PC-9 (cell line): Measurements from ENCODE around the gene PPP1R3C. TPM values are rescaled to one million over a fixed set of nuclear protein-coding genes. Genes with fewer than 3 reads are reported as not detected.

Experiments
- BruUV-seq: library from RNA; stranded (reverse); fragments of 400-500 nt; replicated peaks from 2 replicates; lab custom pipeline; 2021; lab: Mats Ljungman, UMichigan
- CTCF ChIA-PET: fragments of 300-600 bp; sonication (Branson Sonifier 250); formaldehyde crosslinking; loops from one replicate; lab custom pipeline; 2022; ENCODE audit warnings: antibody characterized with exemption; lab: Charles Lee
- POLR2A ChIA-PET: fragments of 300-600 bp; sonication (Branson Sonifier 250); formaldehyde crosslinking; loops from one replicate; lab custom pipeline; 2022; ENCODE audit warnings: antibody characterized with exemption; ENCODE audit not compliant: unreplicated experiment; lab: Charles Lee
- DNase-seq, 2 experiments: peaks; one replicate each; pipeline versions ENCODE4 v3.0.0 to v3.0.0-alpha.2; 2015 to 2022; ENCODE audit warnings: mixed read lengths in 1 of 2
- H2AFZ ChIP-seq: fragments of 200-600 bp; sonication (generic); 2 replicates; pipeline ENCODE4 v1.8.1; 2017; ENCODE audit warnings: antibody characterized with exemption
- H3F3A ChIP-seq: fragments of 200-600 bp; sonication (generic); 2 replicates; pipeline ENCODE4 v1.8.1; 2017; ENCODE audit warnings: antibody characterized with exemption, mild to moderate bottlenecking, low read depth; ENCODE audit not compliant: insufficient read depth
- H3K27ac ChIP-seq: fragments of 200-600 bp; sonication (generic); 2 replicates; pipeline ENCODE4 v1.6.1; 2016; ENCODE audit warnings: mixed run types
- H3K27me3 ChIP-seq: fragments of 200-600 bp; sonication (generic); 2 replicates; pipeline ENCODE4 v1.6.1; 2016; ENCODE audit warnings: low read depth, mixed run types; ENCODE audit not compliant: insufficient read depth
- H3K36me3 ChIP-seq: fragments of 200-600 bp; sonication (generic); 2 replicates; pipeline ENCODE4 v1.6.1; 2016; ENCODE audit warnings: low read depth, mixed run types
- H3K4me1 ChIP-seq: fragments of 200-600 bp; sonication (generic); replicated peaks from 2 replicates; pipeline ENCODE4 v1.6.1; 2016; ENCODE audit warnings: mixed run types; ENCODE audit not compliant: insufficient read depth
- H3K4me2 ChIP-seq: fragments of 200-600 bp; sonication (generic); 2 replicates; pipeline ENCODE4 v1.6.1; 2017; ENCODE audit warnings: mixed run types
- H3K4me3 ChIP-seq: fragments of 200-600 bp; sonication (generic); 2 replicates; pipeline ENCODE4 v1.6.1; 2016; ENCODE audit warnings: mixed run types
- H3K79me2 ChIP-seq: fragments of 200-600 bp; sonication (generic); 2 replicates; pipeline ENCODE4 v1.6.1; 2017; ENCODE audit warnings: low read depth, mixed run types
- H3K9me2 ChIP-seq: fragments of 200-600 bp; sonication (generic); 2 replicates; pipeline ENCODE4 v1.8.1; 2017; ENCODE audit warnings: mild to moderate bottlenecking; ENCODE audit not compliant: insufficient read depth
- H3K9me3 ChIP-seq: fragments of 200-600 bp; sonication (generic); 2 replicates; pipeline ENCODE4 v1.8.1; 2016; ENCODE audit warnings: low read depth; ENCODE audit not compliant: insufficient read depth
- H4K20me1 ChIP-seq: fragments of 200-600 bp; sonication (generic); 2 replicates; pipeline ENCODE4 v1.8.1; 2017; ENCODE audit not compliant: insufficient read depth
- CTCF ChIP-seq: fragments of 200-600 bp; sonication (generic); conservative IDR thresholded peaks from 2 replicates; pipeline ENCODE4 v1.6.1; 2017; ENCODE audit warnings: mixed run types, antibody characterized with exemption, mild to moderate bottlenecking, moderate library complexity
- EZH2 ChIP-seq: fragments of 200-600 bp; sonication (generic); IDR thresholded peaks from 2 replicates; pipeline ENCODE4 v1.8.0; 2017; ENCODE audit warnings: antibody characterized with exemption, low read depth
- intact Hi-C: fragments of 100-400 bp; cut with micrococcal nuclease; formaldehyde crosslinking; loops from one replicate; pipeline ENCODE4 v1.10.0; 2022; ENCODE audit not compliant: unreplicated experiment
- total RNA-seq: library from RNA; stranded (reverse); gene quantifications from 2 replicates; pipeline ENCODE4 v1.2.3, GENCODE V29; 2021

The PPP1R3C gene
- total RNA-seq, 1 experiment from 2014 or later, result 1.8 TPM

GRCh38 chr10:91668913-91669312 lies 36.0 kb upstream of the PPP1R3C start:
- Histone ChIP-seq H3K4me2 (no peak overlapping the region), H3K27me3 (no peaks in the 10 kb centered on the region), H2AFZ (no peak overlapping the region), H3K4me3 (no peak overlapping the region), H3K27ac (no peak overlapping the region), H3K79me2 (no peaks in the 10 kb centered on the region), H3K9me3 (no peaks in the 10 kb centered on the region), H4K20me1 (no peaks in the 10 kb centered on the region), H3K4me1 (no peaks in the 10 kb centered on the region; the same call in 1 of the 2 replicates), H3F3A (no peaks in the 10 kb centered on the region), H3K36me3 (no peaks in the 10 kb centered on the region), H3K9me2 (no peaks in the 10 kb centered on the region)
- CTCF ChIA-PET, result no interaction called here
- DNase-seq, result no peak
- no peak for TF ChIP-seq EZH2
- no peak for TF ChIP-seq CTCF
- intact Hi-C loops, result no loop called here
- POLR2A ChIA-PET, result no interaction called here
- no TSS peak for BruUV-seq

- Histone ChIP-seq H3K4me2 (no peak overlapping the region), H3K9me2 (no peaks in the 10 kb centered on the region), H3K27ac (no peak overlapping the region), H2AFZ (no peak overlapping the region), H3K36me3 (no peaks in the 10 kb centered on the region), H3K79me2 (no peaks in the 10 kb centered on the region), H3K4me3 (no peak overlapping the region), H3F3A (no peaks in the 10 kb centered on the region), H4K20me1 (no peaks in the 10 kb centered on the region), H3K9me3 (no peaks in the 10 kb centered on the region), H3K4me1 (no peaks in the 10 kb centered on the region), H3K27me3 (no peaks in the 10 kb centered on the region)
- ChIA-PET POLR2A (no interaction called here), CTCF (no interaction called here)
- no peak for DNase-seq
- TF ChIP-seq EZH2 (no peak), CTCF (no peak)
- BruUV-seq, result no TSS peak
- intact Hi-C loops, result no loop called here
Observed at GRCh38 chr10:91665842-91666241, 33.0 kb upstream of the PPP1R3C start.

GRCh38 chr10:91664426-91664825 lies 31.6 kb upstream of the PPP1R3C start:
- ChIA-PET POLR2A (no interaction called here), CTCF (no interaction called here)
- no peaks in the 10 kb centered on the region for H3K9me2 ChIP-seq
- TF ChIP-seq CTCF (no peak), EZH2 (no peak)
- H3K4me2 ChIP-seq, result no peak overlapping the region
- H3K4me3 ChIP-seq, result no peak overlapping the region
- no peaks in the 10 kb centered on the region for H3F3A ChIP-seq
- H3K4me1 ChIP-seq, result no peaks in the 10 kb centered on the region
- H3K27me3 ChIP-seq, result no peaks in the 10 kb centered on the region
- no peaks in the 10 kb centered on the region for H3K36me3 ChIP-seq
- no peak overlapping the region for H3K27ac ChIP-seq
- H4K20me1 ChIP-seq, result no peaks in the 10 kb centered on the region
- no peak for DNase-seq
- no peak overlapping the region for H2AFZ ChIP-seq
- H3K79me2 ChIP-seq, result no peaks in the 10 kb centered on the region
- intact Hi-C loops, result no loop called here
- H3K9me3 ChIP-seq, result no peaks in the 10 kb centered on the region
- BruUV-seq, result no TSS peak
